HEK293 (cell line): ENCODE results near the gene DSG2.

Source experiments
- CTCF ChIA-PET: fragments of 350-600 bp; formaldehyde crosslinking; extraction: SDS; loops from one replicate; lab custom pipeline; 2021; ENCODE audit warnings: antibody characterized with exemption; lab: Yijun Ruan, JAX
- POLR2A ChIA-PET: fragments of 300-600 bp; formaldehyde crosslinking; extraction: SDS; loops from one replicate; lab custom pipeline; 2020; ENCODE audit warnings: antibody characterized with exemption, inconsistent platforms; lab: Yijun Ruan, JAX
- H3K27ac ChIP-seq: fragments of 200-500 bp; sonication (Bioruptor generic); 2 replicates; pipeline ENCODE4 v1.5.1; 2014; ENCODE audit warnings: low read depth, low read length, control low read depth, inconsistent platforms; ENCODE audit errors: extremely low read depth
- H3K36me3 ChIP-seq, 2 experiments: fragments of 200-500 bp in 1 of 2; sonication (Bioruptor generic) in 1 of 2; 1 replicate in 1 of 2; 2 replicates in 1 of 2; pipeline ENCODE4 v1.5.1; 2014 to 2017; ENCODE audit warnings: inconsistent platforms in 2 of 2, low read length in 2 of 2; ENCODE audit not compliant: control insufficient read depth in 2 of 2, insufficient read depth in 1 of 2
- H3K4me1 ChIP-seq: fragments of 200-500 bp; sonication (Bioruptor generic); 2 replicates; pipeline ENCODE4 v1.5.1; 2014; ENCODE audit warnings: mild to moderate bottlenecking, low read length, inconsistent platforms; ENCODE audit not compliant: control insufficient read depth, insufficient read depth
- H3K4me3 ChIP-seq: 2 replicates; pipeline ENCODE4 v1.5.1; 2011; ENCODE audit warnings: low read depth, mild to moderate bottlenecking, control low read depth, low read length, moderate library complexity
- H3K9me3 ChIP-seq: fragments of 200-500 bp; sonication (Bioruptor generic); 2 replicates; pipeline ENCODE4 v1.5.1; 2014; ENCODE audit warnings: low read depth, low read length, inconsistent platforms; ENCODE audit not compliant: control insufficient read depth, insufficient read depth
- GFI1B ChIP-seq: fragments of 450-650 bp; formaldehyde crosslinking; IDR thresholded peaks from 2 replicates; pipeline ENCODE4 v1.5.1; 2016; ENCODE audit warnings: missing biosample characterization, missing genetic modification characterization
- MYNN ChIP-seq: fragments of 450-650 bp; formaldehyde crosslinking; IDR thresholded peaks from 2 replicates; pipeline ENCODE4 v1.5.1; 2016; ENCODE audit warnings: missing biosample characterization, missing genetic modification characterization, borderline replicate concordance
- OSR2 ChIP-seq: fragments of 450-650 bp; formaldehyde crosslinking; IDR thresholded peaks from 2 replicates; pipeline ENCODE4 v1.5.1; 2016; ENCODE audit warnings: missing biosample characterization, missing genetic modification characterization
- PRDM6 ChIP-seq: fragments of 450-650 bp; formaldehyde crosslinking; IDR thresholded peaks from 2 replicates; pipeline ENCODE4 v1.5.1; 2017; ENCODE audit warnings: missing biosample characterization, missing genetic modification characterization
- REPIN1 ChIP-seq: fragments of 450-650 bp; formaldehyde crosslinking; IDR thresholded peaks from 2 replicates; pipeline ENCODE4 v1.5.1; 2017; ENCODE audit warnings: missing biosample characterization, missing genetic modification characterization, low read depth
- ZBTB21 ChIP-seq: fragments of 450-650 bp; formaldehyde crosslinking; IDR thresholded peaks from 2 replicates; pipeline ENCODE4 v1.5.1; 2017; ENCODE audit warnings: missing biosample characterization, missing genetic modification characterization
- ZBTB8A ChIP-seq: fragments of 450-650 bp; formaldehyde crosslinking; IDR thresholded peaks from 2 replicates; pipeline ENCODE4 v1.5.1; 2016; ENCODE audit warnings: missing biosample characterization, missing genetic modification characterization
- ZEB2 ChIP-seq: fragments of 450-650 bp; formaldehyde crosslinking; IDR thresholded peaks from 2 replicates; pipeline ENCODE4 v1.5.1; 2016; ENCODE audit warnings: missing biosample characterization, missing genetic modification characterization
- ZNF10 ChIP-seq: fragments of 450-650 bp; formaldehyde crosslinking; IDR thresholded peaks from 2 replicates; pipeline ENCODE4 v1.5.1; 2017; ENCODE audit warnings: missing biosample characterization, missing genetic modification characterization
- ZNF114 ChIP-seq: fragments of 450-650 bp; formaldehyde crosslinking; IDR thresholded peaks from 2 replicates; pipeline ENCODE4 v1.5.0; 2017; ENCODE audit warnings: missing biosample characterization, missing genetic modification characterization
- ZNF19 ChIP-seq: fragments of 450-650 bp; formaldehyde crosslinking; IDR thresholded peaks from 2 replicates; pipeline ENCODE4; 2016; ENCODE audit warnings: missing biosample characterization, missing genetic modification characterization, low read depth
- ZNF23 ChIP-seq: fragments of 450-650 bp; formaldehyde crosslinking; IDR thresholded peaks from 2 replicates; pipeline ENCODE4 v1.5.1; 2016; ENCODE audit warnings: missing biosample characterization, missing genetic modification characterization, borderline replicate concordance
- ZNF324 ChIP-seq: fragments of 450-650 bp; formaldehyde crosslinking; IDR thresholded peaks from 2 replicates; pipeline ENCODE4 v1.5.1; 2016; ENCODE audit warnings: missing biosample characterization, missing genetic modification characterization
- ZNF341 ChIP-seq: fragments of 450-650 bp; formaldehyde crosslinking; IDR thresholded peaks from 2 replicates; pipeline ENCODE4; 2016; ENCODE audit warnings: low read depth, missing biosample characterization, missing genetic modification characterization
- ZNF394 ChIP-seq: fragments of 450-650 bp; formaldehyde crosslinking; IDR thresholded peaks from 2 replicates; pipeline ENCODE4 v1.5.1; 2016; ENCODE audit warnings: missing biosample characterization, missing genetic modification characterization, mild to moderate bottlenecking, moderate library complexity, borderline replicate concordance
- ZNF433 ChIP-seq: fragments of 450-650 bp; formaldehyde crosslinking; IDR thresholded peaks from 2 replicates; pipeline ENCODE4 v1.5.1; 2016; ENCODE audit warnings: missing biosample characterization, missing genetic modification characterization, low read depth
- ZNF501 ChIP-seq: fragments of 450-650 bp; formaldehyde crosslinking; IDR thresholded peaks from 2 replicates; pipeline ENCODE4 v1.5.1; 2016; ENCODE audit warnings: missing biosample characterization, missing genetic modification characterization
- ZNF514 ChIP-seq: fragments of 450-650 bp; formaldehyde crosslinking; IDR thresholded peaks from 2 replicates; pipeline ENCODE4 v1.5.1; 2016; ENCODE audit warnings: missing biosample characterization, missing genetic modification characterization
- ZNF558 ChIP-seq: fragments of 450-650 bp; formaldehyde crosslinking; IDR thresholded peaks from 2 replicates; pipeline ENCODE4 v1.5.1; 2016; ENCODE audit warnings: missing biosample characterization, missing genetic modification characterization
- ZNF600 ChIP-seq: fragments of 450-650 bp; formaldehyde crosslinking; IDR thresholded peaks from 2 replicates; pipeline ENCODE4 v1.5.1; 2016; ENCODE audit warnings: missing biosample characterization, missing genetic modification characterization

The DSG2 gene

GRCh38 chr18:31548853-31549252 lies 50.9 kb downstream of the DSG2 start:
- ChIA-PET CTCF (interaction anchor here (0.8 to 1.5 kb wide), 3 partner anchors 14 to 429 kb away, joined by 3 to 5 read pairs (median 4); no protein-coding TSS in a partner anchor), POLR2A (no interaction called here)
- Histone ChIP-seq H3K27ac (no peak overlapping the region), H3K4me3 (no peak overlapping the region), H3K4me1 (no peaks in the 10 kb centered on the region), H3K36me3 (peaks cover 0 to 30% of the 10 kb centered on the region in 2 experiments; a peak in 2 of 3 replicates), H3K9me3 (no peaks in the 10 kb centered on the region)
- TF ChIP-seq ZEB2 (tag by site-specific recombination), result no peak
- peak; percentile 30; the same call in 1 of the 2 replicates for TF ChIP-seq PRDM6 (tag by site-specific recombination)
- no peak for TF ChIP-seq ZNF114 (tag by site-specific recombination)
- TF ChIP-seq ZNF394 (tag by site-specific recombination), result no peak
- no peak for TF ChIP-seq ZNF600 (tag by site-specific recombination)

GRCh38 chr18:31549416-31549815 lies 51.4 kb downstream of the DSG2 start:
- peaks cover 0 to 28% of the 10 kb centered on the region in 2 experiments; a peak in 1 of 3 replicates for H3K36me3 ChIP-seq
- H3K27ac ChIP-seq, result no peak overlapping the region
- H3K4me1 ChIP-seq, result no peaks in the 10 kb centered on the region
- no peak overlapping the region for H3K4me3 ChIP-seq
- TF ChIP-seq ZNF558, result no peak
- TF ChIP-seq MYNN (tag by site-specific recombination), result no peak
- TF ChIP-seq GFI1B (tag by site-specific recombination), result no peak
- TF ChIP-seq ZNF341, result no peak
- TF ChIP-seq ZNF19, result no peak
- TF ChIP-seq ZNF433, result no peak
- no peak for TF ChIP-seq ZNF10 (tag by site-specific recombination)
- TF ChIP-seq ZNF501, result no peak
- TF ChIP-seq REPIN1 (tag by site-specific recombination), result no peak
- no peak for TF ChIP-seq ZNF23
- no peak for TF ChIP-seq ZNF514 (tag by site-specific recombination)
- TF ChIP-seq ZNF324 (tag by site-specific recombination), result no peak
- no peak for TF ChIP-seq ZBTB8A (tag by site-specific recombination)
- no peaks in the 10 kb centered on the region for H3K9me3 ChIP-seq
- ChIA-PET CTCF (interaction anchor here (0.8 to 1.6 kb wide), 3 partner anchors 14 to 428 kb away, joined by 3 to 5 read pairs (median 5); no protein-coding TSS in a partner anchor), POLR2A (interaction anchor here (0.6 kb wide), 1 partner anchor 178 kb away, joined by 6 read pairs; no protein-coding TSS in a partner anchor)

- ChIA-PET CTCF (interaction anchor here (0.7 to 4.7 kb wide), 5 partner anchors 8 to 268 kb away, joined by 3 to 35 read pairs (median 4); no protein-coding TSS in a partner anchor), POLR2A (interaction anchor here (0.6 kb wide), 1 partner anchor 11 kb away, joined by 4 read pairs; no protein-coding TSS in a partner anchor)
- no peak for TF ChIP-seq ZBTB21
- no peak for TF ChIP-seq OSR2 (tag by site-specific recombination)
- H3K27ac ChIP-seq, result no peak overlapping the region
- H3K4me1 ChIP-seq, result no peaks in the 10 kb centered on the region
- H3K36me3 ChIP-seq, result peaks cover 0 to 4% of the 10 kb centered on the region in 2 experiments; a peak in 1 of 3 replicates
- no peak overlapping the region for H3K4me3 ChIP-seq
- H3K9me3 ChIP-seq, result no peaks in the 10 kb centered on the region
These were observed 53.9 kb downstream of the DSG2 start for GRCh38 chr18:31551883-31552282.
